ENCODE results near the gene IL18RAP.

The IL18RAP gene

DNA sequence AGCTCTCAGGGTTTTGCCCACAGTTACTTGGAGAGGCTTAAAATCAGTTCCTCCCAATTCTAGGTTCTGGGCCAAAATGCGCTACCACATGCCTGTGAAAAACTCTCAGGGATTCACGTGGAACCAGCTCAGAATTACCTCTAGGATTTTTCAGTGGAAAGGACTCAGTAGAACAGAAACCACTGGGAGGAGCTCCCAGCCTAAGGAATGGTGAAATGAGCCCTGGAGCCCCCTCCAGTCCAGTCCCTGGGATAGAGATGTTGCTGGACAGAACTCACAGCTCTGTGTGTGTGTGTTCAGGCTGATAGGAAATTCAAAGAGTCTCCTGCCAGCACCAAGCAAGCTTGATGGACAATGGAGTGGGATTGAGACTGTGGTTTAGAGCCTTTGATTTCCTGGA lies 29.0 kb downstream of the IL18RAP start:
- DNase-seq (ENCODE audit: low read depth): no peak
- TF ChIP-seq, protein P1, sequence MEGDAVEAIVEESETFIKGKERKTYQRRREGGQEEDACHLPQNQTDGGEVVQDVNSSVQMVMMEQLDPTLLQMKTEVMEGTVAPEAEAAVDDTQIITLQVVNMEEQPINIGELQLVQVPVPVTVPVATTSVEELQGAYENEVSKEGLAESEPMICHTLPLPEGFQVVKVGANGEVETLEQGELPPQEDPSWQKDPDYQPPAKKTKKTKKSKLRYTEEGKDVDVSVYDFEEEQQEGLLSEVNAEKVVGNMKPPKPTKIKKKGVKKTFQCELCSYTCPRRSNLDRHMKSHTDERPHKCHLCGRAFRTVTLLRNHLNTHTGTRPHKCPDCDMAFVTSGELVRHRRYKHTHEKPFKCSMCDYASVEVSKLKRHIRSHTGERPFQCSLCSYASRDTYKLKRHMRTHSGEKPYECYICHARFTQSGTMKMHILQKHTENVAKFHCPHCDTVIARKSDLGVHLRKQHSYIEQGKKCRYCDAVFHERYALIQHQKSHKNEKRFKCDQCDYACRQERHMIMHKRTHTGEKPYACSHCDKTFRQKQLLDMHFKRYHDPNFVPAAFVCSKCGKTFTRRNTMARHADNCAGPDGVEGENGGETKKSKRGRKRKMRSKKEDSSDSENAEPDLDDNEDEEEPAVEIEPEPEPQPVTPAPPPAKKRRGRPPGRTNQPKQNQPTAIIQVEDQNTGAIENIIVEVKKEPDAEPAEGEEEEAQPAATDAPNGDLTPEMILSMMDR (conservative IDR thresholded peaks at IDR 0.05; ENCODE audit: low read depth, low read length): no peak

DNA sequence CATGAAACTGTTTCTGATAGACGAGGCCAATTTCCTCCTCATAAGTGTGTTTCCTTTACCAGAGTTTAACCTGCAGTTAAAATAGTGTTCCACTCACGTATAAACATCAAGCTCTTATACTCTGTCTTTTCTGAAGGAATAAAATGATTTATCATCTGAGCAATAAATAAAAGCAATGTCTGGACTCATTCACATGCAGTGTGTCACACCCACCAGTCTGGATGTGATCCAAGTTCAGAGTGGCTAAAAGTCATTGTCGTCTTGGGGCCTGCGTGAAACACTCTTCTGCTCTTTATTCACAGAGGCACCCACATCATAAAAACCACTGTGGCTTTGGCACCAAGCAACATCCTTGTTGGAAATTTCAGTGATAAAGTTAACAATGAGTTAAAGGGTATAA lies 30.5 kb downstream of the IL18RAP start:
- H3K4me3 ChIP-seq (ENCODE audit: low read length): no peak overlapping the region
- DNase-seq (ENCODE audit: low read depth): no peak
- TF ChIP-seq, protein P1 (conservative IDR thresholded peaks at IDR 0.05; ENCODE audit: low read depth, low read length): no peak

More for the DNA sequence above, 29.0 kb downstream of the IL18RAP start:
- H3K4me3 ChIP-seq (ENCODE audit: low read length): no peak overlapping the region

DNA sequence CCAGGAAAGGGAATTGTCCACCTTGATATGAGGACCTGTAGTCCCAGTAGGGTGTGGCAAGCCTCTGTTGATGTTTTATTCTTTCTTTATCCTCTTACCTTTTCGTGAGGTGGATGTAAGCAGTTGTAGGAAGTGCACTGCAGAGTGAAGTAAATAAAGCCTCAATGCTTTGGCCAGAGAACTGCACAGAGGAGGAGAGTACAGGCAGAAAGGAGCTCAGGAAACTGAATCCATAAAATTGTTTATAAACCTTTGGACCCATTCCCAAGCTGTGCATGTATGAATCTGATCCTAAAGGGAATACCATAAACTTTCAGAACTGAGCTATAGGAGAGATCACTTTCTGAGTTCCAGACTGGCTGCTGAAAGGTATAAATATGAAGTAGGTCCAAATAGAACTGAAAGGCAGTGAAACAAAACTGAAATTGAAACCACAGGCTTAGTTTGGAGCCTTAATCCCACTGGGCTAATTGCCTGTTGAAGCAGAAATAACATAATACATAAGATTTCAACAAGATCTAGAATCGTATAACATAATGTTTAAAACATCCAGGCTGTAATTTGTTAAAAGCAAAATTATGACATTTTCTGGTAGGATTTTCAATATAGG lies 32.2 kb downstream of the IL18RAP start:
- no peak overlapping the region for H3K4me3 ChIP-seq (ENCODE audit: low read length)
- no peak for DNase-seq (ENCODE audit: low read depth)
- TF ChIP-seq, protein P1 (conservative IDR thresholded peaks at IDR 0.05; ENCODE audit: low read depth, low read length): no peak

DNA sequence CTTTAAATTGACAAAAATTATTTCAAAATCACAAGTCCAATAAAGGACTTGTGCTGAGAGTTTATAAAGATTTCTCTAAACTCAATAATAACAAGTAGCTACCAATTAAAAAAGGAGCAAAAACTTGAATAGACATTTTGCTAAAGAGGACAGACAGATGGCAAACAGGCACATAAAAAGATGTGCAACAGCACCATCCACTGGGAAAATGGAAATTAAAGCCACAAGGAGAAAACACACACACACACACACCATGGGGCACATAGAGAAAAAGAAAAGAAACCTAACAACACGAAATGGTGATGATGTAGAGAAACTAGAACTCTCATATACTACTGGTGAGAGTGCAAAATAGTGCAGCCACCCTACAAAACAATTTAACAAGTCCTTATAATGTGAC lies 37.5 kb downstream of the IL18RAP start:
- no peak for DNase-seq (ENCODE audit: low read depth)
- no peak overlapping the region for H3K4me3 ChIP-seq (ENCODE audit: low read length)

DNA sequence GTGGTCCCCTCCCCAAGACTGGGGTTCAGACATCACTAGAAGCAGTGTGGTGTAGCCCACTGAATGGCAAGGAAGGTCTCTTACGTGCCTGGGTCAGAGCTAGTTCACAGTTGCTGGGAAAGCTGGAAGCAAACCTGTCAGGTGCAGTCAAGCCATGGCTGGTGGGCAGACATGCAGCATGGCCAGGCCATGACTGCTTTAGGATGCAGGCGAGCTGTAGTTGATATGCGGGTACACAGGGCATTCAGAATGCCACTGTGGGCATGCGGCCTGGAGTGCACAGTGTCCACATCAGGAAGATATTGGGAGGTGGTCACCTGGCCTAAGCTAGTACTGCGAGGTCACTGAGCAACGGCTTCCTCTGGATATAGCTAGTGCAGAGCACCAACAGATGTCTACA lies 38.2 kb downstream of the IL18RAP start:
- TF ChIP-seq, protein P1 (conservative IDR thresholded peaks at IDR 0.05; ENCODE audit: low read depth, low read length): no peak
- DNase-seq (ENCODE audit: low read depth): no peak

More for the DNA sequence above, 37.5 kb downstream of the IL18RAP start:
- TF ChIP-seq, protein P1 (conservative IDR thresholded peaks at IDR 0.05; ENCODE audit: low read depth, low read length): no peak

DNA sequence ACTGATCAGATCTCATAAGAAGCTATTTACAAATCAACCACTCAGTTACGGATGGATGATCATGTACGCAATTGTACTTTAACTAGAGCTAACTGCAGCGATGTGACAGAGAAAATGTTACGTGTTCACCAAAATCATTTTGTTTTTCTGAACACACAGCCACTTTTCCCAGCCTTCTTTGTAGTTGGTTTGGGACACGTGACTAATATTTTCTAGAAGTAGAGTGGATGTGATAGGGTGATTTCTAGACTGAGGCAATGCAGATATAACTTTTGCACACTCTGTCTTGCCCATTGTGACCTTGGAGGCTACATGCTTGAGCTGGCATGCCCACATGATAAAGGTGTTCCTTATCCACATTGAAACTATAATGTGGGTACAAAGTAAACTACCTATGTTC lies 40.2 kb downstream of the IL18RAP start:
- H3K4me3 ChIP-seq (ENCODE audit: low read length): no peak overlapping the region
- no peak for DNase-seq (ENCODE audit: low read depth)
- TF ChIP-seq, protein P1 (conservative IDR thresholded peaks at IDR 0.05; ENCODE audit: low read depth, low read length): no peak

More for the DNA sequence above, 38.2 kb downstream of the IL18RAP start:
- H3K4me3 ChIP-seq (ENCODE audit: low read length): no peak overlapping the region

DNA sequence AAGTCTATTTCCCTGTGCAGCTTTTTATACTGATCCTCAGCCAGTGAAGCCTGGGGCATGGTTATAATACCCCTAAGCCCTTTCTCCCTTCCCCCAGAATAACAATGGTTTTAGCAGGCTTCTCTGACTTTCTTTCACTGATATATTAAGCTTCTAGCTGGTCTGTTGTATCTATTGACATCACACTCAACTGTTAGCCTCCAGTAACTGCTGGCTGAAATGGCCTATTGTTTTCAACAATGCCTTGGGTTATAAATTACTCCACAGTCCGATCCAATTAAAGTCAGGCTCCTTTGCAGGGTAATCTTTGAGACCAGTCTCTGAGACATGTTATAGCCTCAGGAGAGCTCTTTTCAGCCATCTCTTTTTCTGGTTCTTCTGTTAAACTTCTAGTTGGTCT lies 47.2 kb downstream of the IL18RAP start:
- no peak overlapping the region for H3K4me3 ChIP-seq (ENCODE audit: low read length)
- no peak for DNase-seq (ENCODE audit: low read depth)
- TF ChIP-seq, protein P1 (conservative IDR thresholded peaks at IDR 0.05; ENCODE audit: low read depth, low read length): no peak

Measured in retinal pigment epithelial cell (primary cell).